Right hindlimb (tissue), 1 donor: ENCODE measurements around the gene ZNG1E.
A peak's percentile ranks its signal among the peaks of the same experiment; 100 is the strongest.
"Not testable (repeated sequence)": the region's sequence is repeated elsewhere in the genome, so short reads cannot be mapped to it uniquely, and the experiment has no call there.

Source experiments
- DNase-seq: peaks from one replicate; pipeline ENCODE4 v3.0.0-alpha.2; 2018

ZNG1E gene

DNA sequence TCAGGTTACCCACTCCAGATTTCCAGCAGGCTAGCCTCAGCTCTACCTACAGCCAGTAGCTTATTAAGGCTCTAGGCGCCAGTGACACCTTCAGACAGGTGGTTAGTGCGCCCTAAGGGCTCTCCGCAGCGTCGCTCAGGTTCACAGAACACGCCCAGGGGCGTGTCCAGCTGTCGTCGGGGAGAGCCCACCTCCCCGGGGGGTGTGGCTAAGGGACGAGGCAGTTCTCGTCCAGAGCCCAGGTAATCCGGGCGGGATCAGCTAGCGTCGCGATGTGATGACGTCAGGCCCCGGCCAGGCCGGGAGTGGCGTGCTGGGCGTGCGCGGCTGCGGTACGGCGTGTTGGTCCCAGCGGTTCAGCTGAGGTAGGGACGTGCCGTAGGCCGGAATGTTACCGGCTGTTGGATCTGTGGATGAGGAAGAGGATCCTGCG, at the start of gene ZNG1E:
Gene ZNG1E (plus strand): TSS at position 340 of the 433 bp plus-strand sequence. CDS start 49 bp downstream, at position 389.
- peak; percentile 23 for DNase-seq

DNA sequence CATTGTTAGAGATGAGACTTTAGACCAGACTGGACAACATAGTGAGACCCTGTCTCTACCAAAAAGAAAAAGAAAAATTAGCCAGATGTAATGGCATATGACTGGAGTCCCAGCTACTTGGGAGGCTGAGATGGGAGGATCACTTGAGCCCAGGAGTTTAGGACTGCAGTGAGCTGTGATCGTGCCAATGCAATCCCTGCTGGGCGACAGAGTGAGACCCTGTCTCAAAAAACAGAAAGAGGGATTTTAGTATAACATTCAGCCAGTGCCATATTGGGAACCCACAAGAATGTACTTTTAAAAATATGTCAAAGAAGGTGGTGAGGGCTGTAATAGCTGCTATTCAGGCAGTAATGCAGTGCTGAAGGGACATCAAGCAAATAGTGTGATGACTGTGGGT, 2.1 kb upstream of the ZNG1E start:
- not testable (repeated sequence) for DNase-seq

DNA sequence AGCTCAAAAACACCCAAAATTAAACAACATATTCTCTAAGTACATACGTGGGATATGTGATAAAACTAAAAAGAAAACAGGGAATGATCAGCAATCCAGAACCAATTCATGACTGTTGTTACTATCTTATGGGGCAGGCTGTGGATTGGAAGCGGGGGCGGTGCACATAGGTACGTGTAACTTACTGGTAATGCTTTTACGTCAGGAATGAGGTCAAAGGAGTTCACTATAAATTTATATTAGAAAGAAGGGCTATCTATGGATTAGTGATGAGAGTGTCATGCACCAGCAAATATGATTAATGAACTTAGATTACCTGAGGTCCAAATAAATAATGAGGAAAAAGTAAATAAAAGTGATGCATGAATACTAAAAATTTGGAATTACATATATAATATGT, 710 bp upstream of the ZNG1E start:
- DNase-seq, result not testable (repeated sequence)

DNA sequence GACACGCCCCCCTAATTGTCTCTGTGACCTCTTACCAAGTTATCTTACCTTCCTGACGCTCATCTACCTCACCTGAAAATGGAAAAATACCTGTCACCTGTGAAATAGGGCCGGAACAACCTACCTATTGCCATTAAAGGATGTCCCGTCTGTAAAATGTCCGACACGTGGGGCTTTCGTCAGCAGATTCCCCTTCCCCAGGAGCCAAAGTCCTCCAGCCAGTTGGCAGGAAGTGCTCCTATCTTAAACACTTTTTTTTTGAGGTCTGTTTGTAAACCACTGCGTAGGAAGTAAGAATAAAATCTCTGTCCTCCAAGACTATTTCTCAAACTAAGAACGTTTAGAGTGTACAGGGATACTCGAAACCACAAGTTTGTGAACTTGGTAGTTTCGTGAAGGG, 661 bp downstream of the ZNG1E start:
- not testable (repeated sequence) for DNase-seq

DNA sequence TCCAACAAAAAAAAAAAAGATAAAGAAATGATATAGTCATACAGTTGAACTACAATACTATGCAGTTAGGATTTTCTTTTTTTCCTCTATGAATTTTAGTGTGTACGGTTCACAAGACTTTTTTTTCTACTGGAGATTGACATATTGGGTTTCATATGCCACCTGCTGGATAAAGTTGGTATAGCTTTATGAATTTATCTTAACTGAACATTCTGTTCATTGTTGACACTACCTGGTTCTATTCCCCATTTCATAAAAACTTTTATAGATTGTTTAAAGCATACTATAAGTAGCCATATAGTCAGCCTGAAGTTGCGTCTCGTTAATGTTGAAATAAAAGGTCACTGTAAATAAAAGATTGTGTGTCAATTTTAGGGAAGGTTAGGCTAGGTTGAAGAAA, 2.8 kb downstream of the ZNG1E start:
- DNase-seq, result not testable (repeated sequence)

DNA sequence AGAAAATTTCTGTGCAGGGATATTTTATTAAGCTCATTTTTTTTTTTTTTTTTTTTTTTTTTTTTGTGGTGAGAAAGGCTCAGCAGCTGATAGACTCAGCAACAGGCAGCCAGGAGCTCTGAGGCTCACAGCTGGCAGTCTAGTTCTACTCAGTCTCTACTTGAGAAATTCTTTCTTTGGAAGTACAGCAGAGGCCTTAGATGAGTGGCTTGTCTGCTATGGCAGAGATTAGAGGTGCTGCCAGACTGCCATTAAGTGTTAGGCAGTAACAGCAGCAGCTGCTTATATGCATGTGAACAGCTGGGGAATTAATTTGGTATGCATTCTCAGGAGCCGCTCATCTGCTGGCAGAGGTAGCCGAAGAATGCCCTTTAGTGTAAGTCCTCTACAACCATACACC, 27.8 kb downstream of the ZNG1E start:
- peak; percentile 18 for DNase-seq

DNA sequence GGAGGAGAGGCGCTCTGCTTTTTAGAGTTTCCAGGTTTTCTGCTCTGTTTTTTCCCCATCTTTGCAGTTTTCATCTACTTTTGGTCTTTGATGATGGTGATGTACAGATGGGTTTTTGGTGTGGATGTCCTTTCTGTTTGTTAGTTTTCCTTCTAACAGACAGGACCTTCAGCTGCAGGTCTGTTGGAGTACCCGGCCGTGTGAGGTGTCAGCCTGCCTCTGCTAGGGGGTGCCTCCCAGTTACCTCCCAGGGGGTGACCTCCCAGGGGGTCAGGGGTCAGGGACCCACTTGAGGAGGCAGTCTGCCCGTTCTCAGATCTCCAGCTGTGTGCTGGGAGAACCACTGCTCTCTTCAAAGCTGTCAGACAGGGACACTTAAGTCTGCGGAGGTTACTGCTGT, 38.7 kb downstream of the ZNG1E start:
- not testable (repeated sequence) for DNase-seq

DNA sequence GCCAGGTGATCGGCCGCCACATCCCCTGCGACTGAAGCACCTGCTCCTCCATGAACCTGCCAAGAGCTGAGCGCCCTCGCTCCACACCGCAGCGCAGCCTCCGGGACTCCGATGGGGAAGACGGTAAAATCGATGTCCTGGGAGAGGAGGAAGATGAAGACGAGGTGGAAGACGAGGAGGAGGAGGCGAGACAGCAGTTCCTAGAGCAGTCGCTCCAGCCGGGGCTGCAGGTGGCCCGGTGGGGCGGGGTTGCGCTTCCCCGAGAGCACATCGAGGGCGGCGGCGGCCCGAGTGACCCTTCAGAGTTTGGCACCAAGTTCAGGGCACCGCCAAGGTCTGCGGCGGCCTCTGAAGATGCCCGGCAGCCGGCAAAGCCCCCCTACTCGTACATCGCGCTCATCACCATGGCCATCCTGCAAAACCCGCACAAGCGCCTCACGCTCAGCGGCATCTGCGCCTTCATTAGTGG, 61.4 kb downstream of the ZNG1E start, which contains the start of gene FOXD4L4:
Gene FOXD4L4 (plus strand): TSS at position 51 of the 469 bp plus-strand sequence. CDS start 0 bp downstream, at position 51.
- not testable (repeated sequence) for DNase-seq

DNA sequence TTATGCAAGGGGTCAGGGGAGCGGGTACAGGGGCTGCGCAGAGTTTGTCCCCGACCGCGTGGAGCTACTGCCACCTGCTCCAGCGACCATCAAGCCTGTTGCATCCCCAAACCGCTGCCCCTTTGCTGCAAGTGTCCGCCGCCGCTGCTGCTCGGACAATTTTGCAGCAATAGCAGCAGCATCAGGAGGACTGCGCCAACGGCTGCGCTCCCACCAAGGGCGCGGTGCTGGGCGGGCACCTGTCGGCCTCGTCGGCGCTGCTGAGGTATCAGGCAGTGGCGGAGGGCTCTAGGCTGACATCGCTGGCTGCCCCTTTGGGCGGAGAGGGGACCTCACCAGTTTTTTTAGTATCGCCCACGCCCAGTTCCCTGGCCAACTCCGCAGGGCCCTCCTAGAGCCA, 62.4 kb downstream of the ZNG1E start:
- DNase-seq, result not testable (repeated sequence)
